T-helper 2 cell (primary cell): Measurements from ENCODE around the gene IER5L.
"Not testable (repeated sequence)": the region's sequence is repeated elsewhere in the genome, so short reads cannot be mapped to it uniquely, and the experiment has no call there.

Source experiments
- DNase-seq, 5 experiments: peaks; one replicate each; pipeline versions ENCODE4 v3.0.0 to v3.0.0-alpha.2; 2012 to 2022

The IER5L gene

DNA sequence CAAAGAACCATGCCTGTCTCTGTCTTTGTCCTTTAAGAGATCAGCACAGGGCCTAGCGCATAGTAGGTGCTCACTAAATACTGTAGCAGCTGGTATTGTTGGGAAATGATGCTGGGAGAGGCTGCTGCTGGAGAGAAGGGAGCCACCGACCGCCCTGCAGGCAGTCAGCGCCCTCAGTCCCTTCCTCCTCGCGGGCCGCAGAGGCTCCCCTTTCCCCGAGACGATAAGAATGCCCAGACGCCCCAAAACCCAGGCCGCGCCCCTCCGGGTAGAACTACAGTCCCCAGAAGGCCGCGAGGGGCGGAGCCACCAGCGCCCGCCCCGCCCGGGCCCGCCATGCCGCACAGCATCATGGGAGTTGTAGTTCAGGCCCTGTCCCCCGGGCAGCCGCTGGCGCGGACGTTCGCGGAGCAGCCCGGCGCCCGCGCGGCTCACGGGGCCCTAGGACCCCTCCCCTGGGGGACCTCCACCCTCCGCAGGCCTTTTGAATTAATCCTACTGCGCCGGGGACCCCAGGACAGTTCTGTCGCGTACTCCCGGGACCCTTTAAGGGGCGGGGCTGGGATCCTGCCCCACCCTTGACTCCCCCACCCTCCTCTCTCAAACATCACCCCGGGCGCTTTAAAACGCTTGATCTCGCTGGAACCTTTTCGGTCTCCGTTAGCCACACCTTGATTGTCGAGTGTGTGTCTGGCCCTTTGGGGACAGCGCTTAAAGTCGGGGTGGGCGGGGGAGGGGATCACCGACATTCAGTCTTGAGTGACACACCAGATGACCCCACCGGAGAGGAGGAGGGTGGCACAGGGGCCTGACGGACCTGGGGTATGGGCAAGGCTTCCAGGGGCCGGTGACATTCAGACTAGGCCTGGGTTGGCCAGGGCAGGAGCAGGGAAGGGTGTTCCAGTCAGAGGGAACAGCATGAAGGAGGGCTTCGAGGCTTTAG lies 24.8 kb upstream of the IER5L start:
- peak; percentile 79 to 88 (median 85) for DNase-seq

DNA sequence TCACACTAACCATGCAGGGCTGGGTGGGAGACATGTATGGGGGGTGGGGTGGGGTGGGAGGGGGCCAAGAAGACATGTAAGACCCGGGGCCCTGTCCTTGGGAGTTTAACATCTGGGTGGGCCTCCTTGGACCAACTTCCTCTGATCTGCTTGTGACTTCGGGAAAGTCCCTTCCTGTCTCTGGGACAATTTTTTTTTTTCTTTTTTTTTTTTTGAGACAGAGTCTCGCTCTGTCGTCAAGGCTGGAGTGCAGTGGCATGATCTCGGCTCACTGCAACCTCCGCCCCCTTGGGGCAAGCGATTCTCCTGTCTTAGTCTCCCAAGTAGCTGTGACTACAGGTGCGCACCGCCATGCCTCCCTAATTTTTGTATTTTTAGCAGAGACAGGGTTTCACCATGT lies 23.8 kb upstream of the IER5L start:
- no peak for DNase-seq

DNA sequence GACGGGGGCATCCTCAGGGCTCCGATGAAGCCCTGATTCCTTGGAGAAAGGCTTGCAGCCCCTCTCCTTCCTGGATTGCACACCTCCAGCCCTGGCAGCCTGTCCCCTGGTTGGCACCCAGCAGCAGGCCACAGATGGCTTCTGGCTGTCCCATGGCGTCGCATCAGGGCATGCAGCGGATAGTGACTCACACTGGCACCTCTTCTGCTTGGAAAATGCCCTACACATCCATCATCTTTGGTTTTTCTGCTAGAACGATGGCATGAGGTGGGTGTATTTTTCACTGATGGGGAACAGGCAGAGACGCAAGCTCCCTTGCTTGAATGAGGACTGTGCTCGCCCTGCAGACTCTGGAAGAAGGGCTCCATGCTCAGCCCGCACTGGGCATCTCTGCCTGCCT lies 23.2 kb upstream of the IER5L start:
- no peak for DNase-seq

DNA sequence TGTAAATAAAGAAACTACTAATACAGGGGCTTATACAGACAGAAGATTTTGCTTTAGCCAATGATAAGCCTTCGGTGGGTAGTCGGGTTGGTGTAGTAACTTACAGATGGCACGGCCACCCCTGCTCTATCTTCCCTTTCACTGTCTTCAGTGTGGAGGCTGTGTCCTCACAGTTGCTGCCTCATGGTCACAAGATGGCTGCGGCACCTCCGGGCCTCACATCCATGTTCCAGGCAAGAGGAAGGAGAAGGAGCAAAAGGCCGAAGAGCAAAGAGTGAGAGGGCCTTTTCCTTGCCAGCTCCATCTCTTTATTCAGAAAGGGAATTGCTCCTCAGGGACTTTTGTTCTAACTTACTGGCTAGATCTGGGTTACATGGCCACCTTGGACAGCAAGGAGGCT lies 22.2 kb upstream of the IER5L start:
- DNase-seq, result no peak

DNA sequence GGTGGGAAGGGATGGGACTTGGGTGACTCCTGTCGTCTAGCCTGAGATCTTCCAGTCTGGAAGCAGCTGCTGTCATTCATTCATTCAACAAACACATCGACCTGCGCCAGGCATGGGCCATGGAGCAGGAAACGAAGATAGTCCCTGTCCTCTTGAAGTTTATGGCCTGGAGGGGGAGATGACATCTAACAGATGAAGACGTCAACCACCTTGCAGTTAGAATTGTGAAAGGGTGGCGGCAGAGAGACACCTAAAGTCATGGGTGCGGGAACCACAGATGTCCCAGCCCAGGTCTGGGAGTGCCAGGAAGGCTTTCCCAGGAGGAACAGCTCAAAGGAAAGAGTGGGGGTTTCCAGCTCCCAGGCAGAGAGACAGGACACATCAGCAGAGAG lies 21.0 kb upstream of the IER5L start:
- no peak for DNase-seq

DNA sequence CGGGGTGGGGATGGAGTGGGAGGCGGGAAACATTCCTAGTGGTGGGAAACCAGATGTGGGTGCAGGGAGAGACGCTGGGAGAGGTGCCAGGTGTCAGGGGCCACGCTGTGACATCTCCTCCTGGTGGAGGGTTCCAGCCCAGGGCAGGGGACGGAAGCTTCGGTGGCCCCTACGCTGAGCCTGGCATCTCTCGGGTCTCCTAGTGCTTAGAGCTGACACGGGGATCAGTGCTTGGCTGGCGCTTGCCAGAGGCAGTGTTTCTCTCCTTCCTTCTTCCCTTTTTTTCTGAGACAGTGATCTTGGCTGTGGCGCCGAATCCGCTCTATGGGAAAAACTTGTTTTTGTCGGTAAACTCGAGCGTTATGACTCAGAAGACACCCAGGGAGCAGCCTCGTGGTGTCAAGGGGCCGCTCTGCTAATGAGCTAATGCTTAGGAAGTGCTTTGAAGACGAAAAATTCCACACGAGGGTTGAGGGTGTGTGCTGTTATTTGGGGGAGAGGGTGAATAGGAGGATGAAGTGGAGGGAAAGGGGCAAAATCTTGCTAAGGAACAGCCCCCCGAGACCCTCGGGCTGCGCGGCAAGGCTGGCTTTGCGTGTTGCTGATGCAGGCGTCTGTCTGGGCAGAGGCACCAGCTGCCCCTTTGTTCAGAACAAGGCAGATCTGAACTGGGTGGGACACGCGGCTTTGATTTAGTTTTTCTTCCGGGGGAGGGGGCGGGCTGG lies 20.4 kb upstream of the IER5L start:
- DNase-seq, result no peak

DNA sequence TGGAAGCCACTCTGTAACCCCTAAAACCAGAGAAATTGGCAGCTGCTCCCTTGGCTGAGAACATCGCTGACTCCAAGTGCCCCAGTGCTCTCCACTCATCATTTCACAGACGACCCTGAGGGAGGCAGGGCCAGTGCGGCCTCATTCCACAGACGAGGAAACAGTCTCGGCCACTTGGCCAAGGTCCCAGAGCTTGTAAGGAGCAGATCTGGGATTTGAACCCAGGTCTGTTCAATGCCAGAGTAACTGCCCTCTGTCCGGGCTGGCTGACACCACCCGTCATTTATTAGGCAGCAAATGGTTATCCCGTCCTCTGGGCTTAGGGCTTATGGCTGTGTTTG lies 19.9 kb upstream of the IER5L start:
- no peak for DNase-seq

DNA sequence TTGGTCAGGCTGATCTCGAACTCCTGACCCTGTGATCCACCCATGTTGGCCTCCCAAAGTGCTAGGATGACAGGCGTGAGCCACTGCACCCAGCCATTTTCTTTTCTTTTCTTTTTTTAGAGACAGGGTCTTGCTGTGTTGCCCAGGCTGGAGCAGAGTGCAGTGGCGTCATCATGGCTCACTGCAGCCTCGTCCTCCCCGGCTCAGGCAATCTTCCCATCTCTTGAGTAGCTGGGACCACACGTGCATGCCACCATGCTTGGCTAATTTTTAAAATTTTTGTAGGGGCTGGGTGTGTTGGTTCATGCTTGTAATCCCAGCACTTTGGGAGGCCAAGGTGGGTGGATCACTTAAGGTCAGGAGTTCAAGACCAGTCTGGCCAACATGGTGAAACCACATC lies 19.0 kb upstream of the IER5L start:
- DNase-seq, result not testable (repeated sequence)

DNA sequence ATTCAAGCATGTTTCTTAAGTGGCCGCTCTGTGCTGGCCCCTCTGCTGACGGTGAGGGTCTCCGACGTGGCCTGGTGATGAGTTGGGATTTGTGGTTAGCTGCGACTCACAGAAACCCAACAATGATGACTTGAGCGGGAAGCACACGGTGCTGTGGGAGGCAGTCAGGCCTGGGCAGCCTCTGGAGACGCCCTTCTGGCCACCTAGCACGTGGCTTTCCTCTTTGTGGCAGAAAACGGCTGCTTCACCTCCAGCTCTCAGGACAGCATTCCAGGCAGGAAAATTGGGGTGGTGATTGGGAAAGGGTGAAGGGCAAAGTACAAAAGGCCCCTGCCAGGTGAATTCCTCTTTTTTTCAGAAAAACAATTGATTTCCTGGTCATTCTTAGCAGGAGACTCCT lies 17.5 kb upstream of the IER5L start:
- DNase-seq, result no peak

DNA sequence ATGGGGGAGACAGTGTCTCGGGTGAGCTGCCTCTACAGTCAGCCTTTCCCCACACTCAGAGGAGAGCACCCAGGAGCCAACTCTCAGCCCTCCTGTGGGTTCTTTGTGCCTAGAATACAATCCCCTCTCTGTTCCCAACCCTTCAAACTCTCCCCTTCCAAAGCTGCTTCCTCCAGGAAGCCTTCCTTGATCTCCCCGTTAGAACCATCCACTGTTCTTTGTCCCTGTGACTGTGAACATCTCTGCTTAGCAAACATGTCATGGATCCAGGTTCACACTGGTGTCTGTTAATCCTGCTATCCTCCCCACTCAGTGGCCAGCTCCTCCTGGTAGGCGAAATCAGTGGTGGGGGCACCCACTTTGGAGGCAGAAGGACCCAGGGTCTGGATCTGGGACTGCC lies 16.2 kb upstream of the IER5L start:
- no peak for DNase-seq

DNA sequence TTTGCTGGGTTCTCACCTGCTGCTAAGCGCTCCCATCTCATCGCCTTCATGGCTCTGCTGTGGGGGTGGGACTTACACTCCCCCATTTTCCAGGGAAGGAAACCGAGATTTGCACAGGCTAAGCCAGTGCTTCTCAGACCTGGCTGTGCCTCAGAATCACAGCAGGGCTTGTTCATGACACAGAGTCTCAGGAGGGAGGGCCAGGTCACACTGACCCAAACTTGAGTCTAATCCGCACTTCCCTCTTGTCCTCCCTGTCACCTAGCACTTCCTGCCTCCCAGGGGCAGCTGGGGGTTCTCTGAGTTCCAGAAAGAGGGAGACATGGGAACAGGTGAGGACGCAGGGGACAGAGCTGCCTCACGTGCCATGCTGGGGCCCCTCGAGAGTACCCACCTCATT lies 15.6 kb upstream of the IER5L start:
- DNase-seq, result no peak

DNA sequence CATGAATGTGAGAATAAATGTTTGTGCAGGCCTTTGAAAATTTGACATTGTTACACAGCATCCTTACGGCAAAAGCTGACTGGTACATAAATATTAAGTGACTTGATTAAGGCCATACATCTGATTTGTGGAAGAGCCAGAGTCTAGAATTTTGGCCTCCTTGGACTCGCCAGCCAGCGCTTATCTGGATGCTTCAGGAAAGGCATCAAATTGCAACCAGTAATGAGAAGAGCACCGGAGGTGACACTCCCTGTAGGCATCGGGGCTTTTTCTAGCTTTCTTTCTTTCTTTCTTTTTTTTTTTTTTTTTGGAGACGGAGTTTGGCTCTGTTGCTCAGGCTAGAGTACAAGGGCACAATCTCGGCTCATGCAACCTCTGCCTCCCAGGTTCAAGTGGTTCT lies 13.2 kb upstream of the IER5L start:
- no peak for DNase-seq

DNA sequence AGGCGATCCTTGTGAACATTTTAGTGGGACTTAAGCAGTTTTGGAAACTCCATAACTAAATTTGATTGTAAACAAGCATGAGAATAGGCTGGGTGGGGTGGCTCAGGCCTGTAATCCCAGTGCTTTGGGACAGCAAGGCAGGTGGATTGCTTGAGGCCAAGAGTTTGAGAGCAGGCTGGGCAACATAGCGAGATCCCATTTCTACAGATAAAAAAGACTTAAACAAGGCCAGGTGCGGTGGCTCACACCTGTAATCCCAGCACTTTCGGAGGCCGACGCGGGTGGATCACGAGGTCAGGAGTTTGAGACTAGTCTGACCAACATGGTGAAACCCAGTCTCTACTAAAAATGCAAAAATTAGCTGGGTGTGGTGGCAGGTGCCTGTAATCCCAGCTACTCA lies 11.9 kb upstream of the IER5L start:
- not testable (repeated sequence) for DNase-seq

DNA sequence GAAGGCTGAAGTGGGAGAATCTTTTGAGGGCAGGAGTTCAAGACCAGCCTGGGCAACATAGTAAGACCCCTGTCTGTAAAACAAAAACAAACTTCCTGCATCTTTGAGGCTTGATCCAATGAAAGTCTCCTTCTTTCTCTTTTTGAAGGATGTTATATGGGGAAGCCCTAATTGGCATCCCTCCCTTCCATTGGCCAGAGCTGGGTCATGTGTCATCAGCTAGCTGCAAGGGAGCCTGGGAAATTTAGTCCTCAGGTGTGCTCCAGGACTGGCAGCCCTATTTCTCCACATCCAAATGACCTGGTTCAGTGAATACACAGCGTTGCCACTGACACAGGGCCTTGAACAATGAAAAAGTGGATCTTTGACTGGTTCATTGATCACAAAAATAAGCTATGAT lies 9.0 kb upstream of the IER5L start:
- no peak for DNase-seq

DNA sequence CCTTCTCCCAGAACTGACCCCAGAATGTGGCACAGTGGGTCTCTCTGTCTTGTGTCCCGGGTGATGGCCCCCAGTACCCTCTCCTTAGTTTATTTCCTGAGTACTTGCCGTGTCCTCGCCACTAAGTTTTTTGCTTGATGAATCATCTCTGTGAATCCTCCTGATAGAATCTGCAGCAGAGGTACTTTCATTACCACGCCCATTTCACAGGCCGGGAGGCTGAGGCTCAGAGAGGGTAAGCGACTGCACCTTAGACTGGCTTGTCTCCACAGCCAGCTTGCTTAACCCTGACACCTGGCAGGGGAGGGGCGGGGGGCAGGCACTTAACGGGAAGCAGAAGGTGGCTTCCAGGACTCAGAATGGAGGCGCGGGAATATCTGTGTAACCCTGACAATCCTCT lies 7.9 kb upstream of the IER5L start:
- DNase-seq, result peak in 2 of 5 experiments; percentile 31 to 87

DNA sequence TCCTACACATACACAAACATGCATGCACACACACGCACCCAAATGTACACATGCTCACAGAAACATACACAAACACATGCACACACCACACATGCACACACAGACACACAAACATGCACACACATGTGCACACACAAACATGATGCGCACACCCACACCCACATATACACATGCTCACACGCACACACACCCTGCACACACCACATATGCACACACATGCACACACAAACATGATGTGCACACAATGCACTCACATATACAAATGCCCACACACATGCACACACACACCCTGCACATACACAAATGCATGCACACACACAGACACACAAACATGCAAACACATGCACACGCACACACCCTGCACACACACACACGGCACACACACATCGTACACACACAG lies 7.3 kb upstream of the IER5L start:
- DNase-seq, result no peak

DNA sequence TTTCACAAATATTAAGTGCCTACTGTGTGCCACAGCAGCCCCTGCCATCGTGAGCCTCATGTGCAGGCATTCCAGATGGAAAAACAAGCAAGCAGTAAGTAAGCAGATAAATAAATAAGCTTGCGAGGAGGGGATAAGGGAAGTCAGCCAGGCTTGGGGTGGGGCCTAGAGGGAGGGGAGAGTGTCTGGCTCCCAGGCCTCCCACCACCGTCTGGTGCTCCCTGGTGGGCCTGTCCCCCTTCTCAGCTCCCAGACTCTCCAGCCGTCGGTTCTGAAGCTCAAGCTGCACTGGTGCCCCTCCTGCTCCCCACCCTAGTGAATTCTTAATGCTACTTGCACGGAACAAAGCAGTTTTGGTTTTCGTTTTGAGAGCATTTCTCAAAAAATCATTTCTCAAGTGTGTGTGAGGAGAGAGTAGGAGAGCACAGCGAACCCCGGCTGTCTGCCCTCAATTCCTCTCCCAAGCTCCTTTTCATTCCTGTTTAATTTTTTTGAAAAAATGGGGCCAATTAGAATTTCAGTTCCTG lies 6.6 kb upstream of the IER5L start:
- no peak for DNase-seq

DNA sequence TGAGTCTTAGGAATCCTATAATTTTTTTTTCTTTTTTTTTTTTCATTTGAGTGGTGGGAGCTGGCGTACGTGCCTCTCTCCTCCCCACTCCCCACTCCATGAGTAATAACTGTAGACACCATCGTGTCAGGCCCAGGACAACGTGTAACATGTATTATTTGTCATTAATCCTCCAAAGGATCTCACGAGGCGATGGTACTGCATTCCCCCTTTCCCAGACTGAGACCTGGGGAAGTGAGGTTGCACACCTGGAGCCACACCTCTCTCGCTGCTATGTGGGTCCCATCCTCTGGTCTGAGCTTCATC lies 6.1 kb upstream of the IER5L start:
- no peak for DNase-seq

DNA sequence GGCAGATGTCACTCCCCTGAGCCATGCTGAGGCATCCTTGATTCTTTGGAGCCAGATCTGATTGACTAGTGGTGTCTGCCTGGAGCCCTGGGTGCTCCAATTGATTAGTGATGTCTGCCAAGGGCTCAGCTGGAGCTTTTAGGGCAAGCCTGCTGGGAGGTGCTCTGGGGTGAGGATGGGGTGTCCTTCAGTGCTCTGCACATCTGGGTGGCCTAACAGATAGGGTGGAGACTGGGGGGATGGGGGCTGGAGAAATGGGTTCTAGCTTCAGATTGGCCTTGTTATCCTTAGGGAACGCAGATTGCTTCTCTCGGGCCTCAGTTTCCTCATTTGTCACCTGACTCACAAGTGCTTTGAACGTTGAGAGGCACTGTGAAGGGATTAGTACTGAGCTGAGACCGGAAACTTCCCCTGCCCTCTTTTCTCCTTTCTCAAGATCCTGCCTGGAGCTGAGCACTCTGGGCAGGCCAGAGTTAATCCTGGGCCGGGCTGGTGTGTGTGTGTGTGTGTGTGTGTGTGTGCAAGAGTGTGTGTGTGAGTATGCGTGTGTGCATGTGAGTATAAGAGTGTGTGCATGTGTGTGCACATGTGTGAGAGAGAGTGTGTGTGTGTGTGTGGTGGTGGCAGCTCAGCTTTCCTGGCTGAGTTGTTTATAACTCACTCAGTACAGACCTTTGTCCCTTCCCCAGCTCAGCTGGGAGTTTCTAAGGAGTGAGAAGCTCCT lies 5.6 kb upstream of the IER5L start:
- DNase-seq, result peak in 1 of 5 experiments; percentile 43

DNA sequence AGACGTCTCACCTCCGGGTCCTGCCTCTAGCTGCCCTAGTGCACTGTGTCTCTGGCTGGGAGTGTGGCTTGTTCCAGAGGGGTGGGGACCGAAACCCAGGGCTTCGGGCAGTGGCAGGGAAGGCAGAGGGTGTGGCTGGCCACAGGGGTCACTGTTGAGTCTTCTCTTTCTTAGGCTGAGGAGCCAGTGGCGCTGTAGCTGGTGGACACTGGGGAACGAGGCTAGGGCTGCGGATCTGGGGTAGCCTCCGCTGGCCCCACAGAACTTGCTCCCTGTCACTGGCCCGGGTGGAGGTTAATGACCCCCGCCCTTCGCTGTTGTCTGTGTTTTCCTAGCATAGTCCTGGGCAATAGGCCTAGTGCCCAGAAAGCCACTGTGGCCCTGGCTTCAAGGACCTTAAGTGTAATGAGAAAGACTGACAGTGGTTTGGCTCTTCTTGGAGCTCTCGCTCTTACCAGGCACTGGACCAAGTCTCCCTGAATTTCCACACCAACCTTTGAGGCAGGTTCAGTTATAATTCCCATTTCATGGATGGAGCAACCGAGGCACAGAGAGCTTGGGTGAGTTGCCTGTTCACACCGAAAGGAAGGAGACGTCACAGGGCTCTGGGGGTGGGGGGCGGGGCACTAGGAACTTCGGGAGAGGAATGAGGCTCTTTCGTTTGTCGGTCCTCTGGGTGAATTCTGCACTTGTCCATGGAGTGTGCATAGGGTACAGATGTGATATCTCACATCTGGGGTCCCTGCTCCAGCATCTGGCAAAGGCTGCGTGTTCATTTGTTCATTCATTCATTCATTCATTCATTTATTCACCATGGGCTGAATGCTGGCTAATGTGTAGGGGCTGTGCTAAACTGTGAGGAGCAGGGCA lies 4.8 kb upstream of the IER5L start:
- no peak for DNase-seq

DNA sequence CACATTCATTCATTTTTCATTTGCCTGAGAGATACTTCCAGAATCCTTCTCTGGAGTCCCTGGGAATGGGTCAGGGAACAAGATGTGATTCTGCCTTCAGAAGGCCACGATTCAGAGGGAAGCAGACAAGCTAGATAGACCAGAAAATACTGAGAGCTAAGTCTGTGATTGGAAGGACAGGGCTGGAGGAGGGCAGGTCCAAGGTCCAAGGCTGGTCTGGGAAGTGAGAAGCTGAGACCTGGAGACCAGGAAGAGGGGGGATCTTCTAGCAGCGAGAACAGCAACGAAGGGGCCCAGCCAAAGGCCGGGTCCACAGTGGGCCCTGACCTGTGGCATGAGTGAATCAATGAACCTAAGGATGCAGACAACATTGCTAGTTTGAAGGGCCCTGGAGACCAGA lies 4.1 kb upstream of the IER5L start:
- DNase-seq, result no peak

DNA sequence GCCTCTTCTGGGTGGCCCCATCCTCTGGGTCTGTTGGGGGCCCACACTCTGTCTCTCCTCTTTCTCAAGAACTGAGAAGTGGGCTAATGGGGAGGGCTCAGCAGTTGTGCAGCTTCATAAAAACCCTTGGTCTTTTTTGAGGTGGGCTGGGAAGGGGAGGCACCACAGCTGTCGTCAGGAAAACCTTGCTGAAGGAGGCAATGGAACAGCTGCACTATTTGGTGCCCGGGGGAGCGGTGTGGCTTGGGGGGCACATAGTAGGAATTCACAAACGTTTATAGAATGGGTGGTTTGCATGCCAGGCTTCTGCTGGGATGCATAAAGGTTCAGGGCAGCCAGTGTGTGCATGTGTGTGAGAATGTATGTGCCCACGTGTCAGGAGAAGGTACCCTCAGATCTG lies 3.2 kb upstream of the IER5L start:
- no peak for DNase-seq
